ENCODE results near the gene KLHL29.
"Not testable (repeated sequence)": the region's sequence is repeated elsewhere in the genome, so short reads cannot be mapped to it uniquely, and the experiment has no call there.

KLHL29 gene

GRCh38 chr2:23373666-23374065 lies 11.3 kb upstream of the KLHL29 start:
- DNase-seq: no peak

- DNase-seq: no peak
These were observed 9.5 kb upstream of the KLHL29 start for GRCh38 chr2:23375448-23375847.

- no peak for DNase-seq
These were observed 8.9 kb upstream of the KLHL29 start for GRCh38 chr2:23376075-23376474.

GRCh38 chr2:23376972-23377371 lies 8.0 kb upstream of the KLHL29 start:
- DNase-seq: no peak

- DNase-seq: no peak
These were observed 7.2 kb upstream of the KLHL29 start for GRCh38 chr2:23377771-23378170.

- DNase-seq: no peak
These were observed 6.5 kb upstream of the KLHL29 start for GRCh38 chr2:23378496-23378895.

GRCh38 chr2:23379220-23379695 lies 5.7 kb upstream of the KLHL29 start:
- DNase-seq: no peak

- DNase-seq: no peak
These were observed 4.4 kb upstream of the KLHL29 start for GRCh38 chr2:23380562-23381065.

- DNase-seq: no peak
These were observed 3.9 kb upstream of the KLHL29 start for GRCh38 chr2:23381084-23381483.

GRCh38 chr2:23381485-23381884 lies 3.5 kb upstream of the KLHL29 start:
- no peak for DNase-seq

GRCh38 chr2:23383100-23383499 lies 1.9 kb upstream of the KLHL29 start:
- no peak for DNase-seq

GRCh38 chr2:23385351-23385747 lies 370 bp downstream of the KLHL29 start:
- DNase-seq: no peak

- no peak for DNase-seq
These were observed 864 bp downstream of the KLHL29 start for GRCh38 chr2:23385748-23386338.

- no peak for DNase-seq
These were observed 1.6 kb downstream of the KLHL29 start for GRCh38 chr2:23386339-23387220.

- no peak for DNase-seq
These were observed 2.2 kb downstream of the KLHL29 start for GRCh38 chr2:23387221-23387550.

GRCh38 chr2:23387845-23388244 lies 2.9 kb downstream of the KLHL29 start:
- no peak for DNase-seq

GRCh38 chr2:23388294-23388693 lies 3.3 kb downstream of the KLHL29 start:
- no peak for DNase-seq

GRCh38 chr2:23388756-23389514 lies 4.0 kb downstream of the KLHL29 start:
- DNase-seq: no peak

- DNase-seq: no peak
These were observed 5.2 kb downstream of the KLHL29 start for GRCh38 chr2:23390152-23390551.

- DNase-seq: not testable (repeated sequence)
These were observed 6.3 kb downstream of the KLHL29 start for GRCh38 chr2:23391237-23391736.

- no peak for DNase-seq
These were observed 8.7 kb downstream of the KLHL29 start for GRCh38 chr2:23393722-23394121.

GRCh38 chr2:23394700-23395099 lies 9.7 kb downstream of the KLHL29 start:
- no peak for DNase-seq

- DNase-seq: no peak
These were observed 12.5 kb downstream of the KLHL29 start for GRCh38 chr2:23397478-23397877.
